GM21576 (cell line): ENCODE results near the gene ATRNL1.
"Not testable (repeated sequence)": the region's sequence is repeated elsewhere in the genome, so short reads cannot be mapped to it uniquely, and the experiment has no call there.

ENCODE experiments used
- ATAC-seq: cut with Tn5 transposase; IDR thresholded peaks from one replicate; pipeline ENCODE4 v1.9.1; 2021; ENCODE audit warnings: mild to moderate bottlenecking, moderate library complexity; ENCODE audit not compliant: unreplicated experiment

Gene ATRNL1

GRCh38 chr10:115173915-115174443, 80.8 kb downstream of the ATRNL1 start:
- ATAC-seq = no peak

GRCh38 chr10:115207276-115207675, 114.1 kb downstream of the ATRNL1 start:
- not testable (repeated sequence) for ATAC-seq

- peak; percentile 78 for ATAC-seq
Observed at GRCh38 chr10:115209133-115209532, 116.0 kb downstream of the ATRNL1 start.

GRCh38 chr10:115214829-115215228, 121.7 kb downstream of the ATRNL1 start:
- no peak for ATAC-seq

- ATAC-seq = no peak
Observed at GRCh38 chr10:115219203-115219602, 126.0 kb downstream of the ATRNL1 start.

- no peak for ATAC-seq
Observed at GRCh38 chr10:115222039-115222438, 128.9 kb downstream of the ATRNL1 start.

- ATAC-seq = no peak
Observed at GRCh38 chr10:115239761-115240160, 146.6 kb downstream of the ATRNL1 start.

- no peak for ATAC-seq
Observed at GRCh38 chr10:115250784-115251183, 157.6 kb downstream of the ATRNL1 start.

GRCh38 chr10:115253765-115254164, 160.6 kb downstream of the ATRNL1 start:
- ATAC-seq = not testable (repeated sequence)

GRCh38 chr10:115272482-115272881, 179.3 kb downstream of the ATRNL1 start:
- ATAC-seq = no peak

GRCh38 chr10:115278294-115278693, 185.1 kb downstream of the ATRNL1 start:
- no peak for ATAC-seq

- no peak for ATAC-seq
Observed at GRCh38 chr10:115295213-115295805, 202.1 kb downstream of the ATRNL1 start.

GRCh38 chr10:115300080-115300479, 206.9 kb downstream of the ATRNL1 start:
- ATAC-seq = no peak

GRCh38 chr10:115319669-115320068, 226.5 kb downstream of the ATRNL1 start:
- ATAC-seq = not testable (repeated sequence)

GRCh38 chr10:115321360-115321759, 228.2 kb downstream of the ATRNL1 start:
- ATAC-seq = peak; percentile 66

- no peak for ATAC-seq
Observed at GRCh38 chr10:115328331-115328730, 235.2 kb downstream of the ATRNL1 start.

- ATAC-seq = no peak
Observed at GRCh38 chr10:115335366-115335765, 242.2 kb downstream of the ATRNL1 start.

- ATAC-seq = peak; percentile 83
Observed at GRCh38 chr10:115355162-115355760, 262.1 kb downstream of the ATRNL1 start.

GRCh38 chr10:115367920-115368319, 274.8 kb downstream of the ATRNL1 start:
- not testable (repeated sequence) for ATAC-seq

- ATAC-seq = no peak
Observed at GRCh38 chr10:115379064-115379463, 285.9 kb downstream of the ATRNL1 start.

- ATAC-seq = no peak
Observed at GRCh38 chr10:115384665-115385064, 291.5 kb downstream of the ATRNL1 start.

GRCh38 chr10:115390607-115391006, 297.4 kb downstream of the ATRNL1 start:
- no peak for ATAC-seq
